Measurements from ENCODE around the gene IL17REL. TPM values are rescaled to one million over a fixed set of nuclear protein-coding genes. Genes with fewer than 3 reads are reported as not detected.
A peak's percentile ranks its signal among the peaks of the same experiment; 100 is the strongest.

Gene IL17REL
- total RNA-seq, 2 donors from 2014 or later = not detected

DNA sequence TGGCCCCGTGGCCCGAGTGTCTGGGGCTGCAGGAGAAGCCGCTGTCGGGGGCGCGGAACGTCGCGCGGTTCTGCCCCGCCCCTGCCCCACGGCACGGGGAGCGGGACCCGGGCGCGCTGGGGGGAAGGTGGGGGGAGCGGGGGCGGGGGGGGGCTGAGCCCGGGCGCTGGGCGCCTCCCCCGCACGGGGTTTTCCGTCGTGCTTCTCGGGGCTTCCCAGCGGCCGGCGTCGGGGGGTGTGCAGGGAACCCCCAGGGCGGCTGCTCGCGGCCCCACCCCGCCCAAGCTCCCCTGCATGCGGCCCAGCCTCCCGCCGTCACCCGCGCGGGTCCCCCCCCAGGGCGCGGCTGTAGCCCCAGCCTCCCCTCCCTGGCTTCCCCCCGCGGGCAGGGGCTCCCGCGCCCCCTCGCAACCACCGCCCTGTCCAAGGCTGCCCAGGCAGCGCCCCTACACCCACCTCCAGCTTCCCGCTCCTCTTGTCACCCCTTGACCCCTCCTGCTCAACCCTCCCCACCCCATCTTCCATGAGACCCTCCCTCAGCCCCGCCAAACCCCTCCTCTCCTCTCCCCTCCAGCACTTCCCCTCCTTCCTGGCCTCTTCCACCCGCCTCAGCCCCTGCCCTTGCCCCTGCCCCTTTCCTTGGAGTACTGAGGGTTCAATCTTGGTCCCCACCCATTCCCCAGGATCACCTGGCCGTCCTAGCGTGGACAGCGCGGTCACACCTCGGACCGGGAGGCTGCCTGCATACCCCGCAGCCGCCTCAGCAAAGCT is 1.7 kb downstream of the IL17REL start:
- DNase-seq (ENCODE audit: low spot score) = peak; percentile 64
- intact Hi-C loops (cut with DNase I) = loop anchor here in 1 of 2 donors (5.0 kb wide), 1 partner anchor 79 kb away; no protein-coding TSS in a partner anchor

DNA sequence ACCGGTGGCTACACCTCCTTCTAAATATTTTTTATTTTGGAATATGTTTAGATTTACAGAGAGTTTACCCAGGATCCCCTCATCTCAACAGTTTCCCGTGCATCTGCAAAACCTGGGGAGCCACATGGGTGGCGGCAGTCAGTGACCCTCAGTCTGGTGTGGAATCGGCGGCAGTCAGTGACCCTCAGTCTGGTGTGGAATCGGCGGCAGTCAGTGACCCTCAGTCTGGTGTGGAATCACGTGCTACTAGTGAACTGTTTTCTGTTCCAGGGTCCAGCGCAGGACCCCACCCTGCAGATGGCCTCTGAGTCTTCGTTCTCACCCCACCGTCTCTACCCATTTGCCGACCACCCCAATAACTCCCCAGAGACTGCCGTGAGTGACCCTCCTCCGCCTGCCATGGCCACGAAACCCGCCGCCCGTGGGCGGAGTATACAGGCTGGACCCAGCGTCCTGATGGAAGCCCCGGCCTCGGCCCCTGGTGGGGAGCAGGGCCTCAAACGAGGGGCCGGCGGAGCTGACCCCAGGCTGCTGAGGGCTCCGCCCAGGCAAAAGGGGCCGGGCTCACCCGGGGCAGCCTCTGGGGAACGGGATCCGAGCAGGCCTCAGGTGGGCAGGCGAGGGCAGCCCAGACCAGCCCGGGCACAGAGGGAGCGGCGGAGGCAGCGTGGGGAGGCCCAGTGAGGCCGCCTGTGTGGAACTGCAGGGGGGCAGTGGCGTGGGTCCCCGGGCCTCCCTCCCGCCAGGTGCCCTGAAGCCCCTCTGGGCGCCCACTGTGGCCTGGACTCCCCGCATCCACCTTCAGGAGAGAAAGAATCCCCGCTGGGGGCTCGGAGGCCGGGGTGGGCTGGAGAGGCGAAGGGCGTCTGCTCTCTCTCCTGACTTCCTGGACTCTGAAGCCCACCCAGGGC is 2.5 kb downstream of the IL17REL start:
- peak; percentile 86 for DNase-seq (ENCODE audit: low spot score)
- intact Hi-C loops (cut with DNase I) = loop anchor here in 1 of 2 donors (5.0 kb wide), 1 partner anchor 78 kb away; no protein-coding TSS in a partner anchor

DNA sequence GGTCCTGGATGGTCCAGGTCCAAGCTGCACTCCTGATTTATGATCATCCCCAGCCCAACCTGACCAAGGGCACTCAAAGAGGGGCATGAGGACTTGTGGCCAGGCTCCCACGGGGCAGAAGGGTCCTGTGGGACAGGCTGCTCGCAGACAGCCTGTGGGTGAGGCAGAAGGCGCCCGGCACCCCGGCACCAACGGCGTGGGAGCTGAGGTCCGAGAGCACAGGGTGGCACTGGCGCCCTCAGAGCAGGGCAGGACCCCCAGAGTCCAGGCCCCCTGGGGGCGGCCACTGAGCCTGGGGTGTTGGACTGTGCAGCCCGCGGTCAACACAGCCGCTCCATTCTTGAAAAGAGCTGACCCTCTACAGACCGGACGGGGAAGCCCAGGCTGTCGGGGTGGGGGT is 3.3 kb downstream of the IL17REL start:
- intact Hi-C loops (cut with DNase I) = no loop called here

DNA sequence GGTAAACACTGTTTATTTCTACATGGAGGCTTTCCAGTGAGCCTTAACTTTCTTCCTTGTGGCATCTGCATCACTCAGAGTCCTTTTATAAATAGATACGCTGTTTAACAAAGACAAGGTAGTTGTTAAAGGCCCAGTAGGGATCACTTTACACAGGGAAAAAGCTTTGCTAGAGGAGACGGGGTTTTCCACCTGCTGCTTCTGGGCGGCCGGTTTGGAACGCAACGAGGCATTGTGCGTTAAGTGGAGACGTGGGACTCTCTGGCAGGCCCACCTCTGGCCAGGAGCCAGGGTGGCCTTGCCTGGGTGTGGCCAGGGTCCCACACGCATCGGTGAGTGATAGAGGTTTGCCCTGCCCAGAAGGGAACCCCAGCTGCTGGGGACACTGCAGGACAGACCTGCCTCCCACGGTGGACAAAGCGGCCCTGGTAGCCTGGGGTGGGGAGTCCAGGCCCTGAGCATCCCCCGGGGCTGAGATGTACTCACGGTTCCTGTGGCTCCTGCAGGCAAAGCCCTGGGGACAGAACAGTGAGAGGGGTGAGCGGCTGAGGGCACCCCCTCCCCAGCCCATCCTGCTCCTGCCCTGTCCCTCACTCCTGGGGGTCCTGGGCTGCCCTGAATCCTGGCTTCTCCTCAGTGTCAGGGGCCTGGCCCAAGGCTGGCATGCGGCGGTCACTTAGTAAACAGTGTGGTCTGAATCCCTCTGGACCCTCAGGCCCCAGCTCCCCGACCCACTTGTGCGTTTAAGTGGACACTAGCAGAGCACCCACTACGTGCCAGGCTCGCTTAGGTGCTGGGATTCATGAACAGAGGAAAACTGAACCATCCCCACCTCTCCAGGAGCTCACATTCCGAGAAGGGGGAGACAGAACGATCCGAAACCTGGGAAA is 4.2 kb downstream of the IL17REL start:
- intact Hi-C loops (cut with DNase I) = no loop called here
- DNase-seq (ENCODE audit: low spot score) = peak; percentile 57

More for the DNA sequence above, 3.3 kb downstream of the IL17REL start:
- peak; percentile 76 for DNase-seq (ENCODE audit: low spot score)

DNA sequence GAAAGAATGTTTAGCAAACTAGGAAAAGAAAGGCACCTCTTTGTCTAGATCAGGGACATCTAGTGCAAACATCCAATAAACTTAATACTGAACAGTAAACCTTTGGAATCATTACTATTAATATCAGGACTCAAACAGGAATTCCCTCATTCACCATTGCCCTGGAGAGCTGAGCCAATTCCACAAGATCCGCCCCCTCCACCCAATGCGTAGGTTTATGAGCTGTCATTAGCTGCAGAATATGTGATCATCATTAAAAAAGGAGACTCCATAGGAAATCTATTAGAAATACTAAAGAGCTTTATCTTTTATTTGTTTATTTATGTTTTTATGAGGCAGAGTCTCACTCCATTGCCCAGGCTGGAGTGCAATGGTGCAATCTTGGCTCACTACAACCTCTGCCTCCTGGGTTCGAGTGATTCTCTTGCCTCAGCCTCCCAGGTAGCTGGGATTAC is 5.5 kb downstream of the IL17REL start:
- intact Hi-C loops (cut with DNase I) = no loop called here
- DNase-seq (ENCODE audit: low spot score) = no peak

DNA sequence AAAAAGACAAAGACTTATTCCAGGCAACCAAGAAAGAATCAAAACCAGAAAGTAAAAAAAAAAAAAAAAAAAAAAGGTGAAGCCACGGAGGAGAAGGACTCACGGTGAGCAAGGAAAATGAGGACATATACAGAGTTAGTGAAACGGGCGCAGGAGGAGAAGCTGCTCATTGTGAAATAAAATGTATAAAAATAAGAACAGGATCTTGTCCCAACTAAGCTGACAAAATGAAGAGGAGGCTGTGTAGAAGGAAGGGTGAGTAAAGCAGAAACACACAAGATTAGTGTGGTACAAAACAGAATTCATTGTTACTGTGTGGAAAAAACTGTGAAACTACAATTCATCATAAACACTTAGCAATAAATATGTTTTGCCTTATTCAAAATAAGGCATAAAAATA is 7.6 kb downstream of the IL17REL start:
- intact Hi-C loops (cut with DNase I) = no loop called here

DNA sequence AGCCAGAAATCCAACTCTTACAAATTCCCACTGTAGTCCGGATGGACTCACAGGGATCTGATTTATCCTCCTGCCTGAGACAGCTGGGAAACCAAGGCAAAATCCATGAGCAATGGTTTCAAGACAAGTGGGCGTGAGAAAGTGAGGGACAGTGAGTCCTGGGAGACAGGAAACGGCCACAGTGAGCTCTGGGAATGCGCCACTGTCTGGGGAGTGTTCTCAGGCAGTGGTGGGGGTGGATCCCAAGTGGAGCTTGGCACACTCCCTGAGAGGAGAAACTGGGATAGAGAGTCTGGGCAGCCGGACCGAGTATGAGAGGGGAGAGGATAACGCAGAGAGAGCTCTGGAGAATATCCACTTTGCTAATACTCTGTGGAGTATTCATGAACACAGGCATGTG is 9.8 kb downstream of the IL17REL start:
- intact Hi-C loops (cut with DNase I) = no loop called here
- DNase-seq (ENCODE audit: low spot score) = peak; percentile 66

More for the DNA sequence above, 7.6 kb downstream of the IL17REL start:
- no peak for DNase-seq (ENCODE audit: low spot score)

DNA sequence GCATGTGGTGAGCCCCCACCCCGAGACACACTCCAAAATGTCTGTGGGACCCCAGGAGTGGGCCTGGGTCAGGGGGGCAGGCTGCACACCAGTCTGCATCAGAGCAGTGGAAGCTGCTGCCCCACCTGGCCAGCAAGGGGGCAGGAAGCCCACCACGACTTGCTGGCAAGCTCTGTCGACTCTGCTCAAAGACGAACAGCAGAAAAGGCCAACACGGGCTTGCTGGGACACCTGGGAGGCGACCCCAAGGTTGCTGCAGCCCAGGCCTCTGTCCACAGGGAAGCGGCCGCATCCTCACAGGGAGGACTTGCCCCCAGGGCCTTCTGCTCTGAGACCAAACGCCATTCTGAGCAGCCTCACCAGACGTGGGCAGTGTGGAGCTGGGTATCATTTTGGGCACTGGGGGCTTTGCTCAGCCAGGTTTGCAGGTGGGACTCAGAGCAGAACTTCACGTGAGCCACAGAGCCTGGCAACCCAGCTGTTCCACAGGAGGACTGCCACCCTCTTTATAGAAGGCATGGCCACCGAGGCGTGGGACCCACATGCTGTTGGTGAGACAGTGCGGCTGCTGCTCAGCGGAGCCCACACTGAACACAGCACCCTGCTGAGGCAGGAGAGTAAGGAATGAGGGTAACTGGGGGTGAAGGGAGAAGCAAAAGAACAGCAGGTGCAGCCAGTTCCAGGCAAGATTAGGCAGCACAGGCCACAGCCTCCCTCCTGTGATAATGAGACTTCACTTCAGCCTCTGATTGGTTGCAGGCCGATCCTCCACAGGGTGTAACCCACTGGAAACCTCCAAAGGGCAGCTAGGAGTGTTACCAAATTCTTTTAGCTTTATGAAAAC is 11.0 kb downstream of the IL17REL start:
- intact Hi-C loops (cut with DNase I) = no loop called here
- peak; percentile 60 for DNase-seq (ENCODE audit: low spot score)

DNA sequence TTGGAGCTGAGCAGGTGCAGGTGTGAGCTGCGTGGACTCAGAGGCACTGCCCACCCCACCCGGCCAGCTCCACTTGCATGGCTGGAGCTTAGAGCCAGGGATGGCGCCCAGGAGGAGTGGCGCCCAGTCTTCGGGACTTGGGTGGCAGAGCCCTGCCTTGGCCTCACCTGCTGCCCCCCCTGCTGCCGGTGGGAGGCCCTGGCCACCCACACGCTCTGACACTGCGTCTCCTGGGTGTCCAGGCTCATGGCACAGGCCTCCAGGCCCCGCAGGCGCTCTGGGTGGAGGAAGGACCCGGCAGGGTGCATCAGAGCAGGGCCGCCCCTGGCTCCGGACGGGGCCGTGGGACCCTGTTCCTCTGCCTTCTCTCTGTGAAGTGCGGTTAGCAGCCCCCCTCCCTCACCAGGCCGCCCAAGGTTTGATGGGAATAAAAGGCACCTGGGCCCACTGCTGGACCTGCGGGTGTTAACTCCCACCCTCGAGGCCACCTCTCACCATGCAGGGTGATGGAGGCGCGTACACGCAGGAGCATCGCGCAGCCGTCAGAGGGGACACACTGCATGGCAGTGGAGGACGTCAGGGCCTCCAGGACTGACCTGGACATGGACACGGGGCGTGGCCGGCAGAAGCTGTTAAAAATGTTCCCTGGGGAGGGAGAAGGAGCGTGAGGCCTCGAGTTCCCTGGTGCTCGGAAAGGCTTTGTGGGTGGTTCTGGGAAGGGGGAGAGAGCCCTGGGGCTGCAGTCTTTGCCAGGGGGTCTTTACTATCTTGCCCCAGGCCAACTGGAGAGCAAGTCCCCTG is 11.8 kb downstream of the IL17REL start:
- intact Hi-C loops (cut with DNase I) = no loop called here
- DNase-seq (ENCODE audit: low spot score) = peak; percentile 69

DNA sequence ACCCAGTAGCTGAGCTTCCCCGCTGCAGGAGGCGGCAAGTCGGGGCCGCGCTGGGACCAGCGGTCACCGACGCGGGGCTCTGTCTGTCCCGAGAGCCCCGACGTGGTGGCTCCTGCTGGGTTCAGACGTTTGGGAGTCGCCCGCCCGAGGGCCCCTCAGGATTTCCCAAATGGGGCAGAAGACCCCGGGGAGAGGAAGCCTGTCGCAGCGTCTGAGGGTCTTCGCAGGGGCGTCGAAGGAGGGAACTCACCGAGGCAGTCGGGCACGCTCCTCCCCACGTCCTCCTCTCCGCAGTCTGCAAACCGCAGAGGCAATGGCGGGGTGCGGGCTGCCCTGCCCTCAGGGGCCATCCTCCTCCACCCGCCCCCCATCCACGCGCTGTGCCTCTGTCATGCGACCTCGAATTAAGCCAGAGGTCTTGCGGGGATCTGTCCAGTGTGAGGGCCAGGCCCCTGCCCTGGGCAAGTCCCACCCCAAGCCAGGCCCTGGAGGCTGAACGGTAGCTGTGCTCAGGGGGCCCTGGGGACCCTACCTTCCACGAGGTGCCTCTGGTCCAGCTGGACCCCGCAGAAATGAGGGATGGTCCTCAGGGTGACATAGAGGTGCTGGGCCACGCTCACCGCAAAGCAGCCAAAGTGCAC is 12.5 kb downstream of the IL17REL start:
- peak; percentile 76 for DNase-seq (ENCODE audit: low spot score)
- intact Hi-C loops (cut with DNase I) = no loop called here

DNA sequence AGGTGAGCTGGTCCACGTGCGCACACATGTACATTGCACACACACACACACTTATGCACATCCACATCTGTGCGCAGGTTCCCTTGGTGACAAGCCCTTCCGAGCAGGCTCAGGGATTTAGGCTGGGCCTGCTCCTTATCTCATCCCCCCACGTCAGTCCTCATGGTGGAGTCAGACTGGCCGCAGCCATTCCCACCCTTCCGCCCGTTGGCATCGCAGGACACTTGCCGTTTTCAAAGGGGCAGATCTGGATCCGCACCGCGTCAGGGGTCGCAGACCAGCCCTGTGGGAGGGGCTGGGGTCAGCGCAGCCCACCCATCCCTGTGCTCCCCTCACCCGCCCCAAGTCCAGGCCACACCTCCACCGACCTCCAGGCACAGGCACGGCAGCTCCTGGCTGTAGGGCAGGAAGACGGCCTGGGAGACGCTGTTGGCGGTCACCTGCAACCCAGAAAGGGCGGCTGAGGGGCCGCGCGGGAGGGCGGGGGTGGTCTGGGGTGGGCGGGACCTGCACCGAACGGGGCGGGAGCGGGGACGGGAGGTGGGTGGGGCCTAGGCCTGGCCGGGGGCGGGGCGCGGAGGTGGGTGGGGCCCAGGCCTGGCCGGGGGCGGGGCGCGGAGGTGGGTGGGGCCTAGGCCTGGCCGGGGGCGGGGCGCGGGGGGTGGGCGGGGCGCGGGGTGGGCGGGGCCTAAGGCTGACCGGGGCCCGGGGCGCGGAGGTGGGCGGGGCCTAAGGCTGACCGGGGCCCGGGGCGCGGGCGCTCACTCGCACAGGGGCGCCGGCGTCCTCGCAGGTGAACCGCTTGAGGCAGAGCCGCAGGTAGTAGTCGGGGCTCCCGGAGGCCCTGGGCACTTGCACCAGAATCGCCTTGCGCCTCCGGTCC is 13.3 kb downstream of the IL17REL start:
- intact Hi-C loops (cut with DNase I) = no loop called here
- peak; percentile 58 for DNase-seq (ENCODE audit: low spot score)

DNA sequence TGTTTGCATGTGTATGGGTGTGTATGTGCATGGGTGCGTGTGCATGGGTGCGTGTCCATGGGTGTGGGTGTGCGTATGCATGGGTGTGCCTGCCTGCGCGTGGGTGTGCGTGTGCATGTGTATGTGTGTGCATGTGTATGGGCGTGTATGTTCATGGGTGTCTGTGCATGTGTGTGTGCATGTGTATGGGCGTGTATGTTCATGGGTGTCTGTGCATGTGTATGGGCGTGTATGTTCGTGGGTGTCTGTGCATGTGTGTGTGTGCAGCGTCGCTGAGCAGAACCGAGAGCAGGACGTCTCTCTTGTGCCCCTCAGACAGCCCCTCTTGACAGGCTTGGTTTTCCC is 13.9 kb downstream of the IL17REL start:
- peak; percentile 35 for DNase-seq (ENCODE audit: low spot score)

DNA sequence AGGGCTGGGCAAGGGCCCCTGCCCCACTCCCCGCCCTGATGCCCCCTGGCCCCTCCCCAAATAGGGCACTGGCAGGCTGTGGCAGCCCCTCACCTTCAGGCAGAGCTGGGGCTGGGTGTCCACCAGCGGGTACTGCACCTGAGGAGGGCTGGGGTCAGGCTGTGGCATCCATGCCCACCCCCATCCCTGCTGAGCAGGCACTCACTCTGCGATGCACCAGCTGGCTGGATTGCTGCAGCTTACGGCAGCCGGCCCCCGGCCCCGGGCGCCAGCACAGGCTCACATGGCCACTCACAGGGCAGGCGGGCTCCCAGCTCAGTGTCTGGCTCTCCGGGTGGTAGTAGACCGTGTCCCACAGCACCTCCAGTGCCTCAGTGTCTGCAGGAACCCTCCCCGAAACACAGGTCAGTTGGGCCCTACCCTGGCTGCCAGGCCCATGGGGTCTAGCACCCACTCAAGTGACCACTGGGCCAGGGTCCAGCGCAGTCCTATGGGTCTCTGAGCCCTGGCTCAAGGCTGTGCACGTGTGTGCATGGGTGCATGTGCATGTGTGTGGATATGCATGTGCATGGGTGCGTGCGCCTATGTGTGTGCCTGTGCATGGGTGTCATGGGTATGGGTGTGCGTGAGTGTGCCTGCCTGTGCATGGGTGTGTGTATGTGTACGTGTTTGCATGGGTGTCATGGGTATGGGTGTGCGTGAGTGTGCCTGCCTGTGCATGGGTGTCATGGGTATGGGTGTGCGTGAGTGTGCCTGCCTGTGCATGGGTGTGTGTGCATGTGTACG is 14.4 kb downstream of the IL17REL start:
- intact Hi-C loops (cut with DNase I) = no loop called here
- DNase-seq (ENCODE audit: low spot score) = peak; percentile 60

More for the DNA sequence above, 13.9 kb downstream of the IL17REL start:
- intact Hi-C loops (cut with DNase I) = no loop called here

DNA sequence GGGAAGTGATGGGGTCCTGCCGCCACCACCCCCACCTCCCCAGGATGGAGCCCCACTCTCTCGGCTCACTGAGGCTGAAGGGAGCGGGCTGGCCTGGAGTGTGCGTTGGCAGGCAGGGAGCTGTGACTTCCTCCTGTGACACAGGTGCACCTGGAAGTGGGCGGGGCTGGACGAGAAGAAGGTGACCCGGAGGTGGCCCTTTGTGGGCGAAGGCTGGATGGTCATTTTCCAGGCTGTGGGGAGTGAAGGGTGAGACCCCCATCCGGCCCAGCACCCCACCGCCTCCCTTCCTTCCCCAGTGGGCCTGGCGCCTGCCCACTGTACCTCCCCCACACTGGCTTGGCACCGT is 15.3 kb downstream of the IL17REL start:
- no peak for DNase-seq (ENCODE audit: low spot score)
- intact Hi-C loops (cut with DNase I) = no loop called here

DNA sequence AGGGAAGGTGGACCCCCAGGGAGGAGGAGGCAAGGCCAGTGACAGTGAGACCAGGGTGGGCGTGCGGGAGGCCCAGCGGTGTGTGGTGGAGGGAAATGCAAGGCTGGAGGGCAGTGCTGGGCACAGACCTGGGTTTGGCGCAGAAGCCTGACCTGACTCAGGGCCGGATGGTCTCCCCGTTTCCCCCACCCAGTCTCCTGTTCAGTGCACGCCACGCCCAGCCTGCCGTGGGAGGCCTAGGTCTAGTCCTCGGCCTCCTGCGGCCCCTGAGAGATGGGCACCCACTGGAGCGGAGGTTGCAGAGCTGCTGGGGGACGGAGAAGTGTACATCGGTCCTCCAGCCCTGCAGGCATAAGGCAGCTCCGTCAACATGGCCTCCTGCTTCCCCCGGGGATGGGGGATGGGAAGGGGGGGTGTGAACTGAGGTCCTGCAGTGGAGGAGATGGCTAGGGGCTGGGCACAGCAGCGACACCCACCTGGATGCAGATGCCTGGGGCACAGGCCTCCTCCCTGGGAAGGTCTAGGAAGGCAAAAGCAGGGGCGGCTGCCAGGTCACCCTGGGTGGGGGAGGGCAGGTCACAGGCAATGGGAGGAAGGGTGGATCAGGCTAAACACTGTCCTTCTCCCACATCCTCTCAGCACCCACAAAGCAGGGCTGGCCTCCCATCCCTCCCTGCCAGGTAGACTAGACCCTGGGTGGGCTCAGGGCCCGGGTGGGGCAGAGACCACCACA is 15.9 kb downstream of the IL17REL start:
- peak; percentile 80 for DNase-seq (ENCODE audit: low spot score)

More for the DNA sequence above, 15.9 kb downstream of the IL17REL start:
- intact Hi-C loops (cut with DNase I) = no loop called here

Data from posterior vena cava (tissue), 2 donors.